ENCODE data around the gene IGF2BP2. TPM values are rescaled to one million over a fixed set of nuclear protein-coding genes. Genes with fewer than 3 reads are reported as not detected.
"Not testable (repeated sequence)": the region's sequence is repeated elsewhere in the genome, so short reads cannot be mapped to it uniquely, and the experiment has no call there.

The IGF2BP2 gene
- total and polyA plus RNA-seq, 2 donors from 2014 or later, result 7.7 to 26.9 TPM

DNA sequence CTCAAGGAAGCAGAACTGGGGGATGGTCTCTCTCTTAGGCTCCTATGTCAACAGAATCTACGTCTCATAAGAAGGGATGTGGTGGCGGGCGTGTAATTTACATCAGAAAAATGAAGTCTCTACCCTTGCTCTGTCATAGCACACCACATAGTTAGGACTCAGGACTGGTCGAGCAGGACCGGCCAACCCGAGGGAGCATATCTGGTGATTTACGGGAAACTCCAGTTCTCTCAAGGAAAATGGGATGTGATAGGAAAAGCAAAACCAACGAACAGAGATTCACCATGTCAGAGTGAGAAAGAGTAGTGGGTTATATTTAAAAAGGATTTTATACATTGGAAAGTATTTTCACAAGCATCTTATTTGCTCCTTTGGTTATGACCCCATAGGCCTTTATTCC lies 54.7 kb downstream of the IGF2BP2 start:
- DNase-seq (no peak), FAIRE-seq (no peak)
- no peak overlapping the region for H3K9ac ChIP-seq (ENCODE audit: low read length in 3 of 3)
- no peaks in the 10 kb centered on the region for H3K27me3 ChIP-seq (ENCODE audit: control insufficient read depth, insufficient read depth, low read length)
- no peak overlapping the region for H3K27ac ChIP-seq (ENCODE audit: low read depth in 2 of 2, low read length in 2 of 2)
- H3K4me3 ChIP-seq (ENCODE audit: low read length in 3 of 3), result no peak overlapping the region
- H3K4me1 ChIP-seq (ENCODE audit: control insufficient read depth in 2 of 3, insufficient read depth in 2 of 3, low read depth in 1 of 3, low read length in 3 of 3), result peaks cover 0 to 4% (median 0%) of the 10 kb centered on the region in 3 donors
- intact Hi-C loops (cut with DNase I), result no loop called here
- TF ChIP-seq, protein P1, sequence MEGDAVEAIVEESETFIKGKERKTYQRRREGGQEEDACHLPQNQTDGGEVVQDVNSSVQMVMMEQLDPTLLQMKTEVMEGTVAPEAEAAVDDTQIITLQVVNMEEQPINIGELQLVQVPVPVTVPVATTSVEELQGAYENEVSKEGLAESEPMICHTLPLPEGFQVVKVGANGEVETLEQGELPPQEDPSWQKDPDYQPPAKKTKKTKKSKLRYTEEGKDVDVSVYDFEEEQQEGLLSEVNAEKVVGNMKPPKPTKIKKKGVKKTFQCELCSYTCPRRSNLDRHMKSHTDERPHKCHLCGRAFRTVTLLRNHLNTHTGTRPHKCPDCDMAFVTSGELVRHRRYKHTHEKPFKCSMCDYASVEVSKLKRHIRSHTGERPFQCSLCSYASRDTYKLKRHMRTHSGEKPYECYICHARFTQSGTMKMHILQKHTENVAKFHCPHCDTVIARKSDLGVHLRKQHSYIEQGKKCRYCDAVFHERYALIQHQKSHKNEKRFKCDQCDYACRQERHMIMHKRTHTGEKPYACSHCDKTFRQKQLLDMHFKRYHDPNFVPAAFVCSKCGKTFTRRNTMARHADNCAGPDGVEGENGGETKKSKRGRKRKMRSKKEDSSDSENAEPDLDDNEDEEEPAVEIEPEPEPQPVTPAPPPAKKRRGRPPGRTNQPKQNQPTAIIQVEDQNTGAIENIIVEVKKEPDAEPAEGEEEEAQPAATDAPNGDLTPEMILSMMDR (IDR thresholded peaks at IDR 0.05; ENCODE audit: borderline replicate concordance, extremely low read depth, insufficient read depth), result no peak
- H3K9me3 ChIP-seq (ENCODE audit: control insufficient read depth in 2 of 3, insufficient read depth in 1 of 3, low read length in 3 of 3), result no peaks in the 10 kb centered on the region
- no peaks in the 10 kb centered on the region for H3K36me3 ChIP-seq (ENCODE audit: control insufficient read depth in 2 of 3, insufficient read depth in 3 of 3, low read length in 3 of 3)

DNA sequence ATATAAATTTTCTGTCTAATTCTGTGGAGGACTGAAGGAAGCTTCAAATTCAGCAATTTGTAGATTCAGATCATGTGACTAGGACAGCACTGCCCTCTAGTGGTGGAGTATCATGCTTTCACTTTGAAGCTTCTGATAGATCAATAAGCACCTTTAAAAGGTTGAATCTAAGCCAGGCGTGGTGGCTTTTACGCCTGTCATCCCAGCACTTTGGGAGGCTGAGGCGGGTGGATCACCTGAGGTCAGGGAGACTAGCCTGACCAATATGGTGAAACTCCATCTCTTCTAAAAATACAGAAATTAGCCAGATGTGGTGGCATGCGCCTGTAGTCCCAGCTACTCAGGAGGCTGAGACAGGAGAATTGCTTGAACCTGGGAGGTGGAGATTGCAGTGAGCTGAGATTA lies 56.3 kb downstream of the IGF2BP2 start:
- H3K9ac ChIP-seq (ENCODE audit: low read length in 3 of 3); H3K27ac ChIP-seq (ENCODE audit: low read depth in 2 of 2, low read length in 2 of 2); FAIRE-seq; H3K27me3 ChIP-seq (ENCODE audit: control insufficient read depth, insufficient read depth, low read length); H3K4me3 ChIP-seq (ENCODE audit: low read length in 3 of 3); H3K9me3 ChIP-seq (ENCODE audit: control insufficient read depth in 2 of 3, insufficient read depth in 1 of 3, low read length in 3 of 3); H3K36me3 ChIP-seq (ENCODE audit: control insufficient read depth in 2 of 3, insufficient read depth in 3 of 3, low read length in 3 of 3); intact Hi-C loops (cut with DNase I); H3K4me1 ChIP-seq (ENCODE audit: control insufficient read depth in 2 of 3, insufficient read depth in 2 of 3, low read depth in 1 of 3, low read length in 3 of 3): not testable (repeated sequence)
- peak in 1 of 5 donors; percentile 52 for DNase-seq
- TF ChIP-seq, protein P1 (IDR thresholded peaks at IDR 0.05; ENCODE audit: borderline replicate concordance, extremely low read depth, insufficient read depth), result peak; percentile 73

DNA sequence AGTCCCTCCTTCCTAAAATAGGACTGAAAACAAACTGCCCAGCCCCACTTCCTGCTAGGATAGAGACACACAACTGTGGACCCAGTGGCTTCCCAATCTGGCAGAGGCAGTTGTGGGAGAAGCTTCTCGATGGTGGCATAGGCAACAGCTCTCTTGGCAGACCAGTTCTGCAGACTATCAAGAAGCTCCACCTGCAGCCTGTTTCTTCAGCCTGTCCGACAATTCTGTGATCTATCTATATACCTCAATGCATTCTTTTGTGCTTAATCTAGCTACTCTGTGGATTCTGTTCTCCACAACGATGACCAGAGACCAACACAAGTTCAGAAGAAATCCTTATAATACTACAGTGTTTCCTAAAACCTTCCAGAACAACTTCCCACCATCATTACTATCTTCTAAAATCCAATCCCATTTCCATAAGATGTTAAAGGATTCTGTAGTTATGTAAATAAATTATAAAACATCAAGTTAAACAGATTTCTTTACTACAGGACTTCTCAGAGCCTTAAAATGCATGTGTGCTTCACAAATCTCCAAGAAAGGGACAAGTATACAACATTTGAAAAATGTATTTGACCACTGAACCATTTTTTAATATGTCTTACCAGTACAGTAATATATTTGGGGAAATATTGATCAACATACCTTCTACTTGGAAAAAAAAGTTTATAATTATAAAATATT lies 57.7 kb downstream of the IGF2BP2 start:
- Histone ChIP-seq H3K9ac (ENCODE audit: low read length in 3 of 3) (no peak overlapping the region), H3K4me1 (ENCODE audit: control insufficient read depth in 2 of 3, insufficient read depth in 2 of 3, low read depth in 1 of 3, low read length in 3 of 3) (peaks cover 0 to 2% (median 0%) of the 10 kb centered on the region in 3 donors), H3K9me3 (ENCODE audit: control insufficient read depth in 2 of 3, insufficient read depth in 1 of 3, low read length in 3 of 3) (no peaks in the 10 kb centered on the region), H3K27ac (ENCODE audit: low read depth in 2 of 2, low read length in 2 of 2) (no peak overlapping the region), H3K36me3 (ENCODE audit: control insufficient read depth in 2 of 3, insufficient read depth in 3 of 3, low read length in 3 of 3) (no peaks in the 10 kb centered on the region), H3K4me3 (ENCODE audit: low read length in 3 of 3) (no peak overlapping the region), H3K27me3 (ENCODE audit: control insufficient read depth, insufficient read depth, low read length) (no peaks in the 10 kb centered on the region)
- intact Hi-C loops (cut with DNase I), result no loop called here
- TF ChIP-seq, protein P1 (IDR thresholded peaks at IDR 0.05; ENCODE audit: borderline replicate concordance, extremely low read depth, insufficient read depth), result no peak
- DNase-seq (no peak), FAIRE-seq (no peak)

All from kidney (tissue), 14 donors.